CD4-positive, alpha-beta T cell treated with Interleukin-17A for 4 hours (primary cell): ENCODE results near the gene CPNE1.

Source experiments
- DNase-seq: peaks from one replicate; pipeline ENCODE4 v3.0.0-alpha.2; 2020; ENCODE audit warnings: mixed read lengths

Gene CPNE1

GRCh38 chr20:35598476-35598875 is 66.2 kb downstream of the CPNE1 start:
- DNase-seq = no peak

GRCh38 chr20:35597186-35597585 is 67.5 kb downstream of the CPNE1 start:
- no peak for DNase-seq

- no peak for DNase-seq
Observed at GRCh38 chr20:35595901-35596300, 68.8 kb downstream of the CPNE1 start.

GRCh38 chr20:35595456-35595855 is 69.2 kb downstream of the CPNE1 start:
- DNase-seq = no peak

- no peak for DNase-seq
Observed at GRCh38 chr20:35592339-35592974, 72.2 kb downstream of the CPNE1 start.

GRCh38 chr20:35588397-35588796 is 76.3 kb downstream of the CPNE1 start:
- DNase-seq = no peak

- DNase-seq = no peak
Observed at GRCh38 chr20:35587436-35587835, 77.3 kb downstream of the CPNE1 start.

GRCh38 chr20:35586751-35587425 is 77.8 kb downstream of the CPNE1 start:
- DNase-seq = no peak

GRCh38 chr20:35583636-35584560 is 80.8 kb downstream of the CPNE1 start:
- DNase-seq = no peak

- DNase-seq = no peak
Observed at GRCh38 chr20:35582741-35583404, 81.8 kb downstream of the CPNE1 start.

GRCh38 chr20:35582131-35582530 is 82.6 kb downstream of the CPNE1 start:
- no peak for DNase-seq

- no peak for DNase-seq
Observed at GRCh38 chr20:35579196-35579595, 85.5 kb downstream of the CPNE1 start.

GRCh38 chr20:35578469-35578868 is 86.2 kb downstream of the CPNE1 start:
- DNase-seq = no peak

- no peak for DNase-seq
Observed at GRCh38 chr20:35576816-35577215, 87.9 kb downstream of the CPNE1 start.
